HEK293 (cell line): Measurements from ENCODE around the gene CCNG2.

Experiments used
- BCL11A ChIP-seq: fragments of 450-650 bp; formaldehyde crosslinking; IDR thresholded peaks from 2 replicates; pipeline ENCODE4 v1.5.1; 2016; ENCODE audit warnings: low read depth, missing biosample characterization, missing genetic modification characterization
- BCL11B ChIP-seq: fragments of 450-650 bp; formaldehyde crosslinking; IDR thresholded peaks from 2 replicates; pipeline ENCODE4 v1.5.1; 2016; ENCODE audit warnings: low read depth, missing biosample characterization, missing genetic modification characterization
- GLI2 ChIP-seq: fragments of 450-650 bp; formaldehyde crosslinking; IDR thresholded peaks from 2 replicates; pipeline ENCODE4; 2017; ENCODE audit warnings: missing biosample characterization, missing genetic modification characterization, low read depth, borderline replicate concordance
- KLF9 ChIP-seq: fragments of 450-650 bp; formaldehyde crosslinking; IDR thresholded peaks from 2 replicates; pipeline ENCODE4 v1.5.1; 2016; ENCODE audit warnings: missing biosample characterization, missing genetic modification characterization, low read depth
- MZF1 ChIP-seq: fragments of 450-650 bp; formaldehyde crosslinking; IDR thresholded peaks from 2 replicates; pipeline ENCODE4 v1.5.1; 2017; ENCODE audit warnings: missing biosample characterization, missing genetic modification characterization, borderline replicate concordance
- PRDM1 ChIP-seq: fragments of 450-650 bp; formaldehyde crosslinking; IDR thresholded peaks from 2 replicates; pipeline ENCODE4; 2016; ENCODE audit warnings: missing biosample characterization, missing genetic modification characterization
- SCRT1 ChIP-seq: fragments of 450-650 bp; formaldehyde crosslinking; IDR thresholded peaks from 2 replicates; pipeline ENCODE4 v1.5.1; 2016; ENCODE audit warnings: missing biosample characterization, missing genetic modification characterization, borderline replicate concordance
- SP2 ChIP-seq: fragments of 450-650 bp; formaldehyde crosslinking; IDR thresholded peaks from 2 replicates; pipeline ENCODE4 v1.5.1; 2016; ENCODE audit warnings: missing biosample characterization, missing genetic modification characterization
- SP3 ChIP-seq: fragments of 450-650 bp; formaldehyde crosslinking; IDR thresholded peaks from 2 replicates; pipeline ENCODE4 v1.5.1; 2016; ENCODE audit warnings: missing biosample characterization, missing genetic modification characterization
- ZBTB8A ChIP-seq: fragments of 450-650 bp; formaldehyde crosslinking; IDR thresholded peaks from 2 replicates; pipeline ENCODE4 v1.5.1; 2016; ENCODE audit warnings: missing biosample characterization, missing genetic modification characterization
- ZIC2 ChIP-seq: fragments of 450-650 bp; formaldehyde crosslinking; IDR thresholded peaks from 2 replicates; pipeline ENCODE4 v1.5.1; 2016; ENCODE audit warnings: missing biosample characterization, missing genetic modification characterization
- ZNF112 ChIP-seq: fragments of 450-650 bp; formaldehyde crosslinking; IDR thresholded peaks from 2 replicates; pipeline ENCODE4 v1.5.0; 2017; ENCODE audit warnings: missing biosample characterization, missing genetic modification characterization
- ZNF138 ChIP-seq: fragments of 450-650 bp; formaldehyde crosslinking; IDR thresholded peaks from 2 replicates; pipeline ENCODE4 v1.5.1; 2016; ENCODE audit warnings: missing biosample characterization, missing genetic modification characterization, borderline replicate concordance
- ZNF16 ChIP-seq: fragments of 450-650 bp; formaldehyde crosslinking; IDR thresholded peaks from 2 replicates; pipeline ENCODE4 v1.5.1; 2016; ENCODE audit warnings: low read depth, missing biosample characterization, missing genetic modification characterization
- ZNF174 ChIP-seq: fragments of 450-650 bp; formaldehyde crosslinking; IDR thresholded peaks from 2 replicates; pipeline ENCODE4 v1.5.0; 2017; ENCODE audit warnings: missing biosample characterization, mild to moderate bottlenecking, missing genetic modification characterization
- ZNF184 ChIP-seq: fragments of 450-650 bp; IDR thresholded peaks from 2 replicates; pipeline ENCODE4 v1.5.1; 2018; ENCODE audit warnings: missing biosample characterization, mild to moderate bottlenecking, missing genetic modification characterization
- ZNF223 ChIP-seq: fragments of 450-650 bp; formaldehyde crosslinking; IDR thresholded peaks from 2 replicates; pipeline ENCODE4 v1.5.1; 2016; ENCODE audit warnings: missing biosample characterization, missing genetic modification characterization
- ZNF341 ChIP-seq: fragments of 450-650 bp; formaldehyde crosslinking; IDR thresholded peaks from 2 replicates; pipeline ENCODE4; 2016; ENCODE audit warnings: low read depth, missing biosample characterization, missing genetic modification characterization
- ZNF350 ChIP-seq: fragments of 450-650 bp; formaldehyde crosslinking; IDR thresholded peaks from 2 replicates; pipeline ENCODE4 v1.5.0; 2017; ENCODE audit warnings: missing biosample characterization, mild to moderate bottlenecking, missing genetic modification characterization
- ZNF560 ChIP-seq: fragments of 450-650 bp; formaldehyde crosslinking; IDR thresholded peaks from 2 replicates; pipeline ENCODE4 v1.5.1; 2017; ENCODE audit warnings: missing biosample characterization, missing genetic modification characterization, borderline replicate concordance
- ZNF670 ChIP-seq: fragments of 450-650 bp; formaldehyde crosslinking; IDR thresholded peaks from 2 replicates; pipeline ENCODE4 v1.5.1; 2016; ENCODE audit warnings: missing biosample characterization, missing genetic modification characterization, low read depth
- ZNF776 ChIP-seq: fragments of 450-650 bp; formaldehyde crosslinking; IDR thresholded peaks from 2 replicates; pipeline ENCODE4 v1.5.0; 2017; ENCODE audit warnings: missing biosample characterization, missing genetic modification characterization, borderline replicate concordance
- ZNF837 ChIP-seq: fragments of 450-650 bp; formaldehyde crosslinking; IDR thresholded peaks from 2 replicates; pipeline ENCODE4 v1.5.1; 2016; ENCODE audit warnings: missing biosample characterization, missing genetic modification characterization
- TF ChIP-seq, protein P1 (sequence below): fragments of 450-650 bp; formaldehyde crosslinking; IDR thresholded peaks from 2 replicates; pipeline ENCODE4 v1.5.1; 2016; ENCODE audit warnings: missing biosample characterization, missing genetic modification characterization
- TF ChIP-seq, protein P2 (sequence below): fragments of 450-650 bp; formaldehyde crosslinking; IDR thresholded peaks from 2 replicates; pipeline ENCODE4 v1.5.1; 2016; ENCODE audit warnings: missing biosample characterization, missing genetic modification characterization
- TF ChIP-seq, protein P3 (sequence below): fragments of 450-650 bp; formaldehyde crosslinking; IDR thresholded peaks from 2 replicates; pipeline ENCODE4 v1.5.1; 2016; ENCODE audit warnings: missing biosample characterization, missing genetic modification characterization, borderline replicate concordance
- TF ChIP-seq, protein P4 (sequence below): fragments of 450-650 bp; formaldehyde crosslinking; conservative IDR thresholded peaks from 2 replicates; pipeline ENCODE4 v1.5.1; 2016; ENCODE audit warnings: low read depth, missing biosample characterization, missing genetic modification characterization
- TF ChIP-seq, protein P5 (sequence below): fragments of 450-650 bp; formaldehyde crosslinking; IDR thresholded peaks from 2 replicates; pipeline ENCODE4 v1.5.0; 2017; ENCODE audit warnings: missing biosample characterization, missing genetic modification characterization, borderline replicate concordance

The CCNG2 gene

DNA sequence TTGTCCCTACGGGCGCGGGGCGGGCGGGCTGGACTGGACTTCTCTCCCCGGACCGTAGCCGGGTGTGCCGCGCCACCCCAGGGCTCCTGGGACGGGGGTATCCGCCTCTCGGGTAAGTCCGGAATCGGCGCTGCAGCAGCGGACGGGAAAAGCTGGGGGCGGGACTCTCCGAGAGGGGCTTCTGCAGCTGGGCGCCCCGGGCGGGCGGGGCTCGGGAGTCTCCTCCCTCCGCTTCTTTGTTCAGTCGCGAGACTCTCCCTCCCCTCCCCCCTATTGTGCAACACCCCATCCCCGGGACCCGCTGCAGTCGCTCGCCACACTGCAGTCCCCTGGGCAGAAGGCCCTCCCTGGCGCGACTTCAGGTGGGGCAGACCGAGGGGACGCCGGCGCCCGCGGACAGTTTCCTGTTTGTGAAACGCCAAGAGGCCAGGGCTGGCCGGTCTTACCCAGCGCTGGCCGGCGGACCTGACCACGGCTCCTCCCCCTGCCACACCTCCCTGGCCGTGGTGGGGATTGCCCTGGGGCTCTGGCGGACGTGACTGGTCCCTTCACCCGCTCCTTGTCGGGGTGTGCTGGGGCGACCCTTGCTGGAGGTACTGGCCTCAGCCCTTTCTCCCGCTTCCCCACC, 966 bp downstream of the CCNG2 start (continued):
- TF ChIP-seq, protein P1, sequence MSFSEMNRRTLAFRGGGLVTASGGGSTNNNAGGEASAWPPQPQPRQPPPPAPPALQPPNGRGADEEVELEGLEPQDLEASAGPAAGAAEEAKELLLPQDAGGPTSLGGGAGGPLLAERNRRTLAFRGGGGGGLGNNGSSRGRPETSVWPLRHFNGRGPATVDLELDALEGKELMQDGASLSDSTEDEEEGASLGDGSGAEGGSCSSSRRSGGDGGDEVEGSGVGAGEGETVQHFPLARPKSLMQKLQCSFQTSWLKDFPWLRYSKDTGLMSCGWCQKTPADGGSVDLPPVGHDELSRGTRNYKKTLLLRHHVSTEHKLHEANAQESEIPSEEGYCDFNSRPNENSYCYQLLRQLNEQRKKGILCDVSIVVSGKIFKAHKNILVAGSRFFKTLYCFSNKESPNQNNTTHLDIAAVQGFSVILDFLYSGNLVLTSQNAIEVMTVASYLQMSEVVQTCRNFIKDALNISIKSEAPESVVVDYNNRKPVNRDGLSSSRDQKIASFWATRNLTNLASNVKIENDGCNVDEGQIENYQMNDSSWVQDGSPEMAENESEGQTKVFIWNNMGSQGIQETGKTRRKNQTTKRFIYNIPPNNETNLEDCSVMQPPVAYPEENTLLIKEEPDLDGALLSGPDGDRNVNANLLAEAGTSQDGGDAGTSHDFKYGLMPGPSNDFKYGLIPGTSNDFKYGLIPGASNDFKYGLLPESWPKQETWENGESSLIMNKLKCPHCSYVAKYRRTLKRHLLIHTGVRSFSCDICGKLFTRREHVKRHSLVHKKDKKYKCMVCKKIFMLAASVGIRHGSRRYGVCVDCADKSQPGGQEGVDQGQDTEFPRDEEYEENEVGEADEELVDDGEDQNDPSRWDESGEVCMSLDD (tag by site-specific recombination) = no peak
- TF ChIP-seq, protein P2, sequence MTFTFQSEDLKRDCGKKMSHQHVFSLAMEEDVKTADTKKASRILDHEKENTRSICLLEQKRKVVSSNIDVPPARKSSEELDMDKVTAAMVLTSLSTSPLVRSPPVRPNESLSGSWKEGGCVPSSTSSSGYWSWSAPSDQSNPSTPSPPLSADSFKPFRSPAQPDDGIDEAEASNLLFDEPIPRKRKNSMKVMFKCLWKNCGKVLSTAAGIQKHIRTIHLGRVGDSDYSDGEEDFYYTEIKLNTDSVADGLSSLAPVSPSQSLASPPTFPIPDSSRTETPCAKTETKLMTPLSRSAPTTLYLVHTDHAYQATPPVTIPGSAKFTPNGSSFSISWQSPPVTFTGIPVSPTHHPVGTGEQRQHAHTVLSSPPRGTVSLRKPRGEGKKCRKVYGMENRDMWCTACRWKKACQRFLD = no peak
- TF ChIP-seq BCL11B (tag by site-specific recombination) (no peak), GLI2 (no peak), PRDM1 (tag by site-specific recombination) (no peak), ZNF350 (no peak), KLF9 (tag by site-specific recombination) (peak; percentile 88), SP3 (tag by site-specific recombination) (peak; percentile 78), ZNF341 (peak; percentile 71), ZNF184 (tag by site-specific recombination) (no peak), BCL11A (no peak), SP2 (tag by site-specific recombination) (peak; percentile 70), ZNF174 (tag by site-specific recombination) (no peak), ZNF560 (tag by site-specific recombination) (no peak), ZNF776 (tag by site-specific recombination) (no peak), SCRT1 (tag by site-specific recombination) (no peak), ZIC2 (tag by site-specific recombination) (peak; percentile 79), ZNF670 (tag by site-specific recombination) (no peak), ZNF223 (tag by site-specific recombination) (no peak), ZBTB8A (tag by site-specific recombination) (peak; percentile 55; the same call in 1 of the 2 replicates), ZNF16 (tag by site-specific recombination) (no peak), MZF1 (tag by site-specific recombination) (0 out of 2 replicates have a peak, but pooled peaks have one; percentile 48), ZNF112 (tag by site-specific recombination) (no peak), ZNF837 (no peak), ZNF138 (tag by site-specific recombination) (no peak)
- TF ChIP-seq, protein P3, sequence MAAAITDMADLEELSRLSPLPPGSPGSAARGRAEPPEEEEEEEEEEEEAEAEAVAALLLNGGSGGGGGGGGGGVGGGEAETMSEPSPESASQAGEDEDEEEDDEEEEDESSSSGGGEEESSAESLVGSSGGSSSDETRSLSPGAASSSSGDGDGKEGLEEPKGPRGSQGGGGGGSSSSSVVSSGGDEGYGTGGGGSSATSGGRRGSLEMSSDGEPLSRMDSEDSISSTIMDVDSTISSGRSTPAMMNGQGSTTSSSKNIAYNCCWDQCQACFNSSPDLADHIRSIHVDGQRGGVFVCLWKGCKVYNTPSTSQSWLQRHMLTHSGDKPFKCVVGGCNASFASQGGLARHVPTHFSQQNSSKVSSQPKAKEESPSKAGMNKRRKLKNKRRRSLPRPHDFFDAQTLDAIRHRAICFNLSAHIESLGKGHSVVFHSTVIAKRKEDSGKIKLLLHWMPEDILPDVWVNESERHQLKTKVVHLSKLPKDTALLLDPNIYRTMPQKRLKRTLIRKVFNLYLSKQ (tag by site-specific recombination) = no peak
- TF ChIP-seq, protein P4, sequence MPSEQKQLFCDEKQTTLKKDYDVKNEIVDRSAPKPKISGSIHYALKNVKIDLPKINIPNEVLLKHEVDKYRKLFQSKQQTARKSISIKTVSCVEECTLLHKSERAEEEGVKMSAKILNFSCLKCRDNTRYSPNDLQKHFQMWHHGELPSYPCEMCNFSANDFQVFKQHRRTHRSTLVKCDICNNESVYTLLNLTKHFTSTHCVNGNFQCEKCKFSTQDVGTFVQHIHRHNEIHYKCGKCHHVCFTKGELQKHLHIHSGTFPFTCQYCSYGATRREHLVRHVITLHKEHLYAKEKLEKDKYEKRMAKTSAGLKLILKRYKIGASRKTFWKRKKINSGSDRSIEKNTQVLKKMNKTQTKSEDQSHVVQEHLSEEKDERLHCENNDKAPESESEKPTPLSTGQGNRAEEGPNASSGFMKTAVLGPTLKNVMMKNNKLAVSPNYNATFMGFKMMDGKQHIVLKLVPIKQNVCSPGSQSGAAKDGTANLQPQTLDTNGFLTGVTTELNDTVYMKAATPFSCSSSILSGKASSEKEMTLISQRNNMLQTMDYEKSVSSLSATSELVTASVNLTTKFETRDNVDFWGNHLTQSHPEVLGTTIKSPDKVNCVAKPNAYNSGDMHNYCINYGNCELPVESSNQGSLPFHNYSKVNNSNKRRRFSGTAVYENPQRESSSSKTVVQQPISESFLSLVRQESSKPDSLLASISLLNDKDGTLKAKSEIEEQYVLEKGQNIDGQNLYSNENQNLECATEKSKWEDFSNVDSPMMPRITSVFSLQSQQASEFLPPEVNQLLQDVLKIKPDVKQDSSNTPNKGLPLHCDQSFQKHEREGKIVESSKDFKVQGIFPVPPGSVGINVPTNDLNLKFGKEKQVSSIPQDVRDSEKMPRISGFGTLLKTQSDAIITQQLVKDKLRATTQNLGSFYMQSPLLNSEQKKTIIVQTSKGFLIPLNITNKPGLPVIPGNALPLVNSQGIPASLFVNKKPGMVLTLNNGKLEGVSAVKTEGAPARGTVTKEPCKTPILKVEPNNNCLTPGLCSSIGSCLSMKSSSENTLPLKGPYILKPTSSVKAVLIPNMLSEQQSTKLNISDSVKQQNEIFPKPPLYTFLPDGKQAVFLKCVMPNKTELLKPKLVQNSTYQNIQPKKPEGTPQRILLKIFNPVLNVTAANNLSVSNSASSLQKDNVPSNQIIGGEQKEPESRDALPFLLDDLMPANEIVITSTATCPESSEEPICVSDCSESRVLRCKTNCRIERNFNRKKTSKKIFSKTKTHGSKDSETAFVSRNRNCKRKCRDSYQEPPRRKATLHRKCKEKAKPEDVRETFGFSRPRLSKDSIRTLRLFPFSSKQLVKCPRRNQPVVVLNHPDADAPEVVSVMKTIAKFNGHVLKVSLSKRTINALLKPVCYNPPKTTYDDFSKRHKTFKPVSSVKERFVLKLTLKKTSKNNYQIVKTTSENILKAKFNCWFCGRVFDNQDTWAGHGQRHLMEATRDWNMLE (tag by site-specific recombination) = no peak
- TF ChIP-seq, protein P5, sequence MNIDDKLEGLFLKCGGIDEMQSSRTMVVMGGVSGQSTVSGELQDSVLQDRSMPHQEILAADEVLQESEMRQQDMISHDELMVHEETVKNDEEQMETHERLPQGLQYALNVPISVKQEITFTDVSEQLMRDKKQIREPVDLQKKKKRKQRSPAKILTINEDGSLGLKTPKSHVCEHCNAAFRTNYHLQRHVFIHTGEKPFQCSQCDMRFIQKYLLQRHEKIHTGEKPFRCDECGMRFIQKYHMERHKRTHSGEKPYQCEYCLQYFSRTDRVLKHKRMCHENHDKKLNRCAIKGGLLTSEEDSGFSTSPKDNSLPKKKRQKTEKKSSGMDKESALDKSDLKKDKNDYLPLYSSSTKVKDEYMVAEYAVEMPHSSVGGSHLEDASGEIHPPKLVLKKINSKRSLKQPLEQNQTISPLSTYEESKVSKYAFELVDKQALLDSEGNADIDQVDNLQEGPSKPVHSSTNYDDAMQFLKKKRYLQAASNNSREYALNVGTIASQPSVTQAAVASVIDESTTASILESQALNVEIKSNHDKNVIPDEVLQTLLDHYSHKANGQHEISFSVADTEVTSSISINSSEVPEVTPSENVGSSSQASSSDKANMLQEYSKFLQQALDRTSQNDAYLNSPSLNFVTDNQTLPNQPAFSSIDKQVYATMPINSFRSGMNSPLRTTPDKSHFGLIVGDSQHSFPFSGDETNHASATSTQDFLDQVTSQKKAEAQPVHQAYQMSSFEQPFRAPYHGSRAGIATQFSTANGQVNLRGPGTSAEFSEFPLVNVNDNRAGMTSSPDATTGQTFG (tag by site-specific recombination) = no peak
